Neuronal stem cell (in vitro differentiated cells): Measurements from ENCODE around the gene MYO16.

Experiments
- DNase-seq: peaks from one replicate; pipeline ENCODE4 v3.0.0-alpha.2; 2013; ENCODE audit warnings: low spot score
- H2AFZ ChIP-seq: one replicate; pipeline ENCODE4 v1.6.1; 2013; ENCODE audit warnings: mild to moderate bottlenecking, low read length, inconsistent platforms
- H2AK5ac ChIP-seq: 2 replicates; pipeline ENCODE4 v1.6.1; 2013; ENCODE audit warnings: low read depth, mild to moderate bottlenecking, inconsistent platforms, low read length, moderate library complexity, mixed read lengths
- H2BK120ac ChIP-seq: 2 replicates; pipeline ENCODE4 v1.6.1; 2013; ENCODE audit warnings: low read depth, mild to moderate bottlenecking, inconsistent platforms, low read length, moderate library complexity, mixed read lengths
- H2BK12ac ChIP-seq: one replicate; pipeline ENCODE4 v1.6.1; 2013; ENCODE audit warnings: low read length, inconsistent platforms
- H2BK15ac ChIP-seq: 2 replicates; pipeline ENCODE4 v1.6.1; 2013; ENCODE audit warnings: mild to moderate bottlenecking, low read length, inconsistent platforms, mixed read lengths
- H2BK5ac ChIP-seq: one replicate; pipeline ENCODE4 v1.6.1; 2013; ENCODE audit warnings: inconsistent platforms, mild to moderate bottlenecking, low read length, moderate library complexity
- H3K14ac ChIP-seq: one replicate; pipeline ENCODE4 v1.6.1; 2013; ENCODE audit warnings: low read length, inconsistent platforms
- H3K18ac ChIP-seq: 2 replicates; pipeline ENCODE4 v1.6.1; 2013; ENCODE audit warnings: low read length, inconsistent platforms
- H3K23ac ChIP-seq: 2 replicates; pipeline ENCODE4 v1.6.1; 2013; ENCODE audit warnings: low read depth, mild to moderate bottlenecking, mixed read lengths, low read length, inconsistent platforms; ENCODE audit not compliant: poor library complexity
- H3K27ac ChIP-seq: replicated peaks from 3 replicates; pipeline ENCODE4 v1.5.1; 2013; ENCODE audit warnings: low read length, inconsistent platforms
- H3K27me3 ChIP-seq, 3 experiments: 2 replicates each; pipeline ENCODE4 v1.6.1; 2013; ENCODE audit warnings: low read length in 3 of 3, mild to moderate bottlenecking in 2 of 3, inconsistent platforms in 1 of 3, low read depth in 1 of 3, mixed read lengths in 1 of 3, moderate library complexity in 1 of 3; ENCODE audit not compliant: control insufficient read depth in 3 of 3, insufficient read depth in 3 of 3
- H3K36me3 ChIP-seq, 2 donors: replicated peaks in 1 of 2; 2 replicates each; pipeline ENCODE4 v1.6.1; 2013; ENCODE audit warnings: low read length in 2 of 2; ENCODE audit not compliant: control insufficient read depth in 2 of 2, insufficient read depth in 2 of 2
- H3K4ac ChIP-seq: 2 replicates; pipeline ENCODE4 v1.6.1; 2013; ENCODE audit warnings: inconsistent platforms, mild to moderate bottlenecking, low read length, moderate library complexity
- H3K4me1 ChIP-seq, 2 donors: 1 replicate in 1 of 2; 2 replicates in 1 of 2; pipeline ENCODE4 v1.6.1; 2013; ENCODE audit warnings: low read length in 2 of 2, low read depth in 1 of 2; ENCODE audit not compliant: control insufficient read depth in 2 of 2, insufficient read depth in 1 of 2
- H3K4me2 ChIP-seq: one replicate; pipeline ENCODE4 v1.6.1; 2013; ENCODE audit warnings: mild to moderate bottlenecking, low read length, inconsistent platforms; ENCODE audit not compliant: insufficient read depth, poor library complexity, severe bottlenecking
- H3K4me3 ChIP-seq, 2 donors: 2 replicates each; pipeline ENCODE4 v1.5.1; 2013; ENCODE audit warnings: low read length in 2 of 2, mild to moderate bottlenecking in 2 of 2, inconsistent platforms in 1 of 2, moderate library complexity in 1 of 2
- H3K79me1 ChIP-seq: one replicate; pipeline ENCODE4 v1.6.1; 2013; ENCODE audit warnings: low read depth, mild to moderate bottlenecking, inconsistent platforms, low read length, moderate library complexity
- H3K9ac ChIP-seq: one replicate; pipeline ENCODE4 v1.6.1; 2013; ENCODE audit warnings: mild to moderate bottlenecking, low read depth, low read length, inconsistent platforms; ENCODE audit not compliant: poor library complexity
- H3K9me3 ChIP-seq, 2 donors: replicated peaks in 1 of 2; 2 replicates each; pipeline versions ENCODE3 to v1.6.1; 2013; ENCODE audit warnings: low read length in 2 of 2, mild to moderate bottlenecking in 2 of 2, inconsistent platforms in 1 of 2, low read depth in 1 of 2, mixed read lengths in 1 of 2, moderate library complexity in 1 of 2; ENCODE audit not compliant: control insufficient read depth in 2 of 2, insufficient read depth in 1 of 2
- H4K8ac ChIP-seq: one replicate; pipeline ENCODE4 v1.6.1; 2013; ENCODE audit warnings: low read depth, mild to moderate bottlenecking, inconsistent platforms, low read length, moderate library complexity
- H4K91ac ChIP-seq: one replicate; pipeline ENCODE4 v1.6.1; 2013; ENCODE audit warnings: low read length, low read depth, mild to moderate bottlenecking, inconsistent platforms; ENCODE audit not compliant: poor library complexity
- WGBS, 2 donors: extraction: QIAGEN DNeasy Blood & Tissue Kit; methylation state at CpG; one replicate each; pipeline ENCODE4 v1.1.7; 2013; ENCODE audit warnings: missing lambda C conversion rate in 2 of 2, mixed read lengths in 1 of 2; ENCODE audit not compliant: insufficient read length in 2 of 2, insufficient replicate concordance in 1 of 2; ENCODE audit errors: extremely low coverage in 2 of 2; 5-methylcytosine and 5-hydroxymethylcytosine counted together

The MYO16 gene

GRCh38 chr13:108940121-108940520 is 310.7 kb downstream of the MYO16 start:
- Histone ChIP-seq H3K14ac (no peak overlapping the region), H3K4ac (no peak overlapping the region), H2BK5ac (no peak overlapping the region), H3K79me1 (no peaks in the 10 kb centered on the region), H3K9ac (no peak overlapping the region), H3K4me1 (peaks cover 0 to 3% of the 10 kb centered on the region in 2 donors), H2AK5ac (no peak overlapping the region), H3K4me3 (no peak overlapping the region), H4K91ac (no peak overlapping the region), H2AFZ (no peak overlapping the region), H3K9me3 (peaks cover 3 to 5% of the 10 kb centered on the region in 2 donors), H4K8ac (no peak overlapping the region), H3K27me3 (no peaks in the 10 kb centered on the region), H3K36me3 (no peaks in the 10 kb centered on the region), H2BK120ac (no peak overlapping the region), H2BK12ac (no peak overlapping the region), H3K18ac (no peak overlapping the region), H3K23ac (no peak overlapping the region), H3K27ac (no peak overlapping the region), H3K4me2 (no peak overlapping the region), H2BK15ac (no peak overlapping the region)
- no CpG with 5 or more reads among the region's 2 CpGs for WGBS, 2 donors
- no peak for DNase-seq

- H3K4me1 ChIP-seq, result peaks cover 0 to 3% of the 10 kb centered on the region in 2 donors
- no peak overlapping the region for H3K4me3 ChIP-seq
- H3K79me1 ChIP-seq, result no peaks in the 10 kb centered on the region
- no peak overlapping the region for H2AK5ac ChIP-seq
- no peak overlapping the region for H2AFZ ChIP-seq
- no peaks in the 10 kb centered on the region for H3K27me3 ChIP-seq
- H3K23ac ChIP-seq, result no peak overlapping the region
- no peak for DNase-seq
- no peak overlapping the region for H2BK15ac ChIP-seq
- no peak overlapping the region for H3K9ac ChIP-seq
- H3K27ac ChIP-seq, result no peak overlapping the region
- no peaks in the 10 kb centered on the region for H3K36me3 ChIP-seq
- no peaks in the 10 kb centered on the region for H3K9me3 ChIP-seq
- no peak overlapping the region for H2BK120ac ChIP-seq
- no peak overlapping the region for H2BK5ac ChIP-seq
- no peak overlapping the region for H4K8ac ChIP-seq
- H3K4me2 ChIP-seq, result no peak overlapping the region
- no CpG with 5 or more reads among the region's 7 CpGs for WGBS, 2 donors
- no peak overlapping the region for H2BK12ac ChIP-seq
- H3K14ac ChIP-seq, result no peak overlapping the region
- no peak overlapping the region for H3K18ac ChIP-seq
- no peak overlapping the region for H3K4ac ChIP-seq
- H4K91ac ChIP-seq, result no peak overlapping the region
Measured at GRCh38 chr13:108943842-108944241, 314.4 kb downstream of the MYO16 start.

GRCh38 chr13:108944760-108945159 is 315.3 kb downstream of the MYO16 start:
- Histone ChIP-seq H3K36me3 (no peaks in the 10 kb centered on the region), H3K4me1 (peaks cover 0 to 3% of the 10 kb centered on the region in 2 donors), H2AK5ac (no peak overlapping the region), H4K8ac (no peak overlapping the region), H3K9me3 (no peaks in the 10 kb centered on the region), H4K91ac (no peak overlapping the region), H3K14ac (no peak overlapping the region), H3K18ac (no peak overlapping the region), H3K27ac (no peak overlapping the region), H3K9ac (no peak overlapping the region), H3K79me1 (no peaks in the 10 kb centered on the region), H2BK15ac (no peak overlapping the region), H3K4me2 (no peak overlapping the region), H3K27me3 (no peaks in the 10 kb centered on the region), H3K4ac (no peak overlapping the region), H2AFZ (no peak overlapping the region), H2BK5ac (no peak overlapping the region), H2BK120ac (no peak overlapping the region), H2BK12ac (no peak overlapping the region), H3K23ac (no peak overlapping the region), H3K4me3 (no peak overlapping the region)
- WGBS, 2 donors, result no CpG with 5 or more reads among the region's 4 CpGs
- no peak for DNase-seq

GRCh38 chr13:108947551-108948030 is 318.2 kb downstream of the MYO16 start:
- Histone ChIP-seq H3K14ac (no peak overlapping the region), H3K27me3 (no peaks in the 10 kb centered on the region), H3K18ac (peak overlapping the region; percentile 19), H3K4ac (no peak overlapping the region), H2BK12ac (no peak overlapping the region), H3K4me2 (no peak overlapping the region), H3K9ac (no peak overlapping the region), H3K36me3 (no peaks in the 10 kb centered on the region), H2BK15ac (no peak overlapping the region), H4K8ac (no peak overlapping the region), H3K4me1 (no peaks in the 10 kb centered on the region), H3K79me1 (no peaks in the 10 kb centered on the region), H3K9me3 (no peaks in the 10 kb centered on the region), H3K23ac (no peak overlapping the region), H2AK5ac (peak overlapping the region; percentile 14), H3K27ac (no peak overlapping the region), H4K91ac (no peak overlapping the region), H2BK120ac (no peak overlapping the region), H2AFZ (peak overlapping the region; percentile 9), H3K4me3 (no peak overlapping the region), H2BK5ac (no peak overlapping the region)
- DNase-seq, result no peak
- WGBS, 2 donors, result no CpG with 5 or more reads among the region's 8 CpGs
